Epithelial cell of proximal tubule (primary cell): ENCODE results near the gene SLC39A10. TPM values are rescaled to one million over a fixed set of nuclear protein-coding genes. Genes with fewer than 3 reads are reported as not detected.
"Not testable (repeated sequence)": the region's sequence is repeated elsewhere in the genome, so short reads cannot be mapped to it uniquely, and the experiment has no call there.

Source experiments
- DNase-seq: peaks from one replicate; pipeline ENCODE4 v3.0.0-alpha.2; 2011; ENCODE audit warnings: low read depth
- H3K4me3 ChIP-seq: 2 replicates; pipeline ENCODE4 v1.5.1; 2011; ENCODE audit warnings: low read depth, mild to moderate bottlenecking, low read length
- CTCF ChIP-seq: conservative IDR thresholded peaks from 2 replicates; pipeline ENCODE4 v1.5.1; 2012; ENCODE audit warnings: low read depth, mild to moderate bottlenecking, low read length
- total RNA-seq: library from RNA; depleted of rRNA; stranded (reverse); fragments of >200 nt; gene quantifications from 2 replicates; pipeline ENCODE4 v1.2.3, GENCODE V29; 2015

SLC39A10 gene
- total RNA-seq, 1 donor from 2014 or later = 63.7 TPM

GRCh38 chr2:195645413-195645812, 11.6 kb upstream of the SLC39A10 start:
- no peak for DNase-seq
- H3K4me3 ChIP-seq = no peak overlapping the region
- no peak for TF ChIP-seq CTCF

GRCh38 chr2:195646424-195646823, 10.6 kb upstream of the SLC39A10 start:
- no peak for TF ChIP-seq CTCF
- DNase-seq = no peak
- no peak overlapping the region for H3K4me3 ChIP-seq

- no peak for TF ChIP-seq CTCF
- no peak overlapping the region for H3K4me3 ChIP-seq
- no peak for DNase-seq
Observed at GRCh38 chr2:195647302-195647701, 9.7 kb upstream of the SLC39A10 start.

- DNase-seq, H3K4me3 ChIP-seq: not testable (repeated sequence)
Observed at GRCh38 chr2:195648370-195648769, 8.7 kb upstream of the SLC39A10 start.

- H3K4me3 ChIP-seq = no peak overlapping the region
- no peak for TF ChIP-seq CTCF
- DNase-seq = no peak
Observed at GRCh38 chr2:195648787-195649186, 8.2 kb upstream of the SLC39A10 start.

- no peak overlapping the region for H3K4me3 ChIP-seq
- DNase-seq = no peak
- no peak for TF ChIP-seq CTCF
Observed at GRCh38 chr2:195649629-195650190, 7.3 kb upstream of the SLC39A10 start.

- no peak for TF ChIP-seq CTCF
Observed at GRCh38 chr2:195651046-195651445, 6.0 kb upstream of the SLC39A10 start.

More at GRCh38 chr2:195651046-195651445, 6.0 kb upstream of the SLC39A10 start:
- no peak for DNase-seq
- H3K4me3 ChIP-seq = no peak overlapping the region
